ENCODE results near the gene AMBRA1.

Gene AMBRA1

GRCh38 chr11:46597155-46597554, 3.3 kb upstream of the AMBRA1 start:
- no peak for TF ChIP-seq REST (IDR thresholded peaks at IDR 0.05; ENCODE audit: insufficient replicate concordance, low read depth)
- no peak for TF ChIP-seq POLR2AphosphoS5 (IDR thresholded peaks at IDR 0.05; ENCODE audit: low read depth)
- TF ChIP-seq CTCF (IDR thresholded peaks at IDR 0.05; ENCODE audit: insufficient read depth, low read length), result no peak
- TF ChIP-seq SPI1 (IDR thresholded peaks at IDR 0.05; ENCODE audit: borderline replicate concordance, low read depth), result no peak
- no peak for TF ChIP-seq GABPA (IDR thresholded peaks at IDR 0.05; ENCODE audit: low read depth)
- no peak overlapping the region for H3K27ac ChIP-seq (replicated peaks)
- no peak for DNase-seq (ENCODE audit: low read depth in 1 of 2, low spot score in 1 of 2)
- no peak overlapping the region for H3K4me3 ChIP-seq (replicated peaks; ENCODE audit: insufficient read depth, low read length)
- H3K27me3 ChIP-seq (ENCODE audit: insufficient read depth, poor library complexity, severe bottlenecking), result no peaks in the 10 kb centered on the region

- H3K27ac ChIP-seq (replicated peaks), result peak overlapping the region; percentile 74
- H3K4me3 ChIP-seq (replicated peaks; ENCODE audit: insufficient read depth, low read length), result no peak overlapping the region
- no peak for DNase-seq (ENCODE audit: low read depth in 1 of 2, low spot score in 1 of 2)
- TF ChIP-seq GABPA (IDR thresholded peaks at IDR 0.05; ENCODE audit: low read depth) (no peak), POLR2AphosphoS5 (IDR thresholded peaks at IDR 0.05; ENCODE audit: low read depth) (no peak), CTCF (IDR thresholded peaks at IDR 0.05; ENCODE audit: insufficient read depth, low read length) (no peak), SPI1 (IDR thresholded peaks at IDR 0.05; ENCODE audit: borderline replicate concordance, low read depth) (no peak), REST (IDR thresholded peaks at IDR 0.05; ENCODE audit: insufficient replicate concordance, low read depth) (no peak)
- no peaks in the 10 kb centered on the region for H3K27me3 ChIP-seq (ENCODE audit: insufficient read depth, poor library complexity, severe bottlenecking)
Observed at GRCh38 chr11:46594785-46595184, 962 bp upstream of the AMBRA1 start.

- no peak for DNase-seq (ENCODE audit: low read depth in 1 of 2, low spot score in 1 of 2)
- Histone ChIP-seq H3K4me3 (replicated peaks; ENCODE audit: insufficient read depth, low read length) (peak overlapping the region; percentile 80), H3K27me3 (ENCODE audit: insufficient read depth, poor library complexity, severe bottlenecking) (no peaks in the 10 kb centered on the region), H3K27ac (replicated peaks) (peak overlapping the region; percentile 74)
- TF ChIP-seq SPI1 (IDR thresholded peaks at IDR 0.05; ENCODE audit: borderline replicate concordance, low read depth) (no peak), GABPA (IDR thresholded peaks at IDR 0.05; ENCODE audit: low read depth) (no peak), CTCF (IDR thresholded peaks at IDR 0.05; ENCODE audit: insufficient read depth, low read length) (no peak), POLR2AphosphoS5 (IDR thresholded peaks at IDR 0.05; ENCODE audit: low read depth) (no peak), REST (IDR thresholded peaks at IDR 0.05; ENCODE audit: insufficient replicate concordance, low read depth) (no peak)
Observed at GRCh38 chr11:46594374-46594700, 514 bp upstream of the AMBRA1 start.
